ENCODE data around the gene BFSP2.
"Not testable (repeated sequence)": the region's sequence is repeated elsewhere in the genome, so short reads cannot be mapped to it uniquely, and the experiment has no call there.

BFSP2 gene

DNA sequence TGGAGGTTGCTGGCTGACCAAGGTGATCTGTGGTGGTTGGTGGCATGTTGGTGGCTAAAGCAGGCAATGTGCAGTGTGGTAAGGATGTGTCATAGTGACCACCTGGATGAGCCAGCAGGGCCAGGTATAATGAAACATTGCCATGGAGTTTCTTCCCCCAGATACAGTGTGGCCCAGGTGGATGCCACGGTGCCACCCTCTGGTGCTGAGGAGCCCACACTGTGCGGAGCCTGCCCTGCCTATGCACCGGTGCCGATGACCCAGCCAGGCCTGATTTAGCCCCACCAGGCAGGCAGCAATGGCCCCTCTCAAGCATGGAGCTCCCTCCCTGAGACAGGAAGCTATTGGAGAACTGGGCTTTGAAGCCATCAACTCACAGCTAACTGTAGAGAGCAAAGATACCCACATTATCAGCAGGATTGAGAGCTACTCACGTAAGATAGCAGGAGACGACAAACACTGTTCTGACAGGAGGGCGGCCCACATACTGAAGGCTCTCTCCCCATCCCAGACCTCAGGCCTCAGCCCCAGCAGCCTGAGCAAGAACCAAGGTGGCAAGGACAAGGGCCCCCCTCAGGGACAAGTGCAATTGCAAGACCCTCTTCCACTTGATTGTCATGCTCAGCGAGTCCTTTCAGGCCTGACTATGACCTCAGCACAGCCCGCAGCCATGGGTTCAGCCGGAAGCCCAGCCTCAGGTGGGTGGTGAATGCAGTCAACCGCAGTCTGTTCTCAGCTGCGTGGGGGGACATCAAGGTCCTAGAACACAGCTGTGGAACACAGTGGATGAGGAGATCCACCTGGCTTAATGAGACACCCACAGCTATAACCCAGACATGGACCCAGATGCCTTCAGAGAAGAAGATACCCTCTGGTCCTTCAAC, 90.9 kb downstream of the BFSP2 start:
- H3K4me3 ChIP-seq (ENCODE audit: low read depth in 1 of 2, low read length in 1 of 2), result no peak overlapping the region
- no peak overlapping the region for H3K27ac ChIP-seq
- no peaks in the 10 kb centered on the region for H3K27me3 ChIP-seq
- TF ChIP-seq, protein P1, sequence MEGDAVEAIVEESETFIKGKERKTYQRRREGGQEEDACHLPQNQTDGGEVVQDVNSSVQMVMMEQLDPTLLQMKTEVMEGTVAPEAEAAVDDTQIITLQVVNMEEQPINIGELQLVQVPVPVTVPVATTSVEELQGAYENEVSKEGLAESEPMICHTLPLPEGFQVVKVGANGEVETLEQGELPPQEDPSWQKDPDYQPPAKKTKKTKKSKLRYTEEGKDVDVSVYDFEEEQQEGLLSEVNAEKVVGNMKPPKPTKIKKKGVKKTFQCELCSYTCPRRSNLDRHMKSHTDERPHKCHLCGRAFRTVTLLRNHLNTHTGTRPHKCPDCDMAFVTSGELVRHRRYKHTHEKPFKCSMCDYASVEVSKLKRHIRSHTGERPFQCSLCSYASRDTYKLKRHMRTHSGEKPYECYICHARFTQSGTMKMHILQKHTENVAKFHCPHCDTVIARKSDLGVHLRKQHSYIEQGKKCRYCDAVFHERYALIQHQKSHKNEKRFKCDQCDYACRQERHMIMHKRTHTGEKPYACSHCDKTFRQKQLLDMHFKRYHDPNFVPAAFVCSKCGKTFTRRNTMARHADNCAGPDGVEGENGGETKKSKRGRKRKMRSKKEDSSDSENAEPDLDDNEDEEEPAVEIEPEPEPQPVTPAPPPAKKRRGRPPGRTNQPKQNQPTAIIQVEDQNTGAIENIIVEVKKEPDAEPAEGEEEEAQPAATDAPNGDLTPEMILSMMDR (IDR thresholded peaks at IDR 0.05), result no peak
- H3K9me3 ChIP-seq, result no peaks in the 10 kb centered on the region
- H3K4me1 ChIP-seq (ENCODE audit: control insufficient read depth in 1 of 2, insufficient read depth in 1 of 2, low read depth in 1 of 2, low read length in 1 of 2), result no peaks in the 10 kb centered on the region
- no peaks in the 10 kb centered on the region for H3K36me3 ChIP-seq

DNA sequence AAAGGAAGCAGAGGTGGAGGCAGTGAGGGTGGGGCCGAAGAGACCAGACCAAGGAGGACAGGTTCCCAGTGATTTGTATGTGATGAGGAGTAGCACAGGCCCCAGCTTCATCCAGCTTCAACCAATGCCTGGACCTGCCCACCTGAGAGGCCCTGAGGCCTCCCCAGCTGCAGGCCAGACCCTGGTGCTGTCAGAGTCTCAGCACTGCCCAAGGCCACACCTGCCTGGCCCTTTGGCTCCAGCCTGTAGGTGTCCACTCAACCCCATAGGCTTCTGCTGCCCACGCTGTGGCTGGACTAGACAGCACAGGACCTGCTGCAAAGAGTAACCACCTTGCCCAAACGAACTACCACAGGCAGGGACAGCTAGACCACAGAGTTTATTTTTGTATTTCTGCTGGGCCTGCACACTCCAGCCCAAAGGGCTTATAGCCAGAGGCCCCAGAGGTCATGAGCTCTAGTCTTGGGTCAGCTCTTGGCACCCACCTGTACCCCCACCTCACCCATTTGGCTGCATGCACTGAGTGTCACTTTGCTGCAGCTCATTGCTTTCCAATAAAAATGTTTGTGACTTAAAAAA, 91.7 kb downstream of the BFSP2 start:
- Histone ChIP-seq H3K27me3 (no peaks in the 10 kb centered on the region), H3K4me1 (ENCODE audit: control insufficient read depth in 1 of 2, insufficient read depth in 1 of 2, low read depth in 1 of 2, low read length in 1 of 2) (no peaks in the 10 kb centered on the region), H3K9me3 (no peaks in the 10 kb centered on the region), H3K4me3 (ENCODE audit: low read depth in 1 of 2, low read length in 1 of 2) (no peak overlapping the region), H3K27ac (no peak overlapping the region), H3K36me3 (no peaks in the 10 kb centered on the region)
- TF ChIP-seq, protein P1 (IDR thresholded peaks at IDR 0.05), result no peak

DNA sequence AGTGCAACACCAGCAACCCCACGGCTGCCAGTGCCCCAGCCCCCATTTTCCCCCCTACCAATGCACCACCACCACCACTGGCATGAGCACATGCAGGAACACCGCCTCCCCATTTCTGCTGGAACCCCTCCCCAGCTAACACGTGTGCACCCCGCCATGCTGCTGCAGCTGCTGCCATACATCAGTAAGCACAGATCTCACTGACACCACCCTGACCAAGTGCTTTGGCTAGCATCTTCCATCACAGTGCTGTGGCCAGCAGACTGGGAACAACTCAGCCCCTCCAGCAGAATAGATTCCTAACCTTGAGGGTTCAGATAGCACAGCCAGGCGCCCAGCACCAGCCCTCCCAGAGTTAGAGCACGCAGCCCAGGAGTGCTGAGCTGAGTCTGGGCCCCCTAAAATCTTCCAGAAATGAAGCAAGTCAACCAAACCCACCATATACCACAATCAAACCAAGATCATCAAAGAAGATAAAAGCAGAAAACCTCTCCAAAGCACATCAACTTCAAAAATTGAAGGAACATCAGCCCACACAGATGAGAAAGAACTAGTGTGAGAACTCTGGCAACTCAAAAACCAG, 92.4 kb downstream of the BFSP2 start:
- no peaks in the 10 kb centered on the region for H3K4me1 ChIP-seq (ENCODE audit: control insufficient read depth in 1 of 2, insufficient read depth in 1 of 2, low read depth in 1 of 2, low read length in 1 of 2)
- no peaks in the 10 kb centered on the region for H3K9me3 ChIP-seq
- H3K4me3 ChIP-seq (ENCODE audit: low read depth in 1 of 2, low read length in 1 of 2), result no peak overlapping the region
- TF ChIP-seq, protein P1 (IDR thresholded peaks at IDR 0.05), result no peak
- no peak overlapping the region for H3K27ac ChIP-seq
- H3K27me3 ChIP-seq, result no peaks in the 10 kb centered on the region
- H3K36me3 ChIP-seq, result no peaks in the 10 kb centered on the region

DNA sequence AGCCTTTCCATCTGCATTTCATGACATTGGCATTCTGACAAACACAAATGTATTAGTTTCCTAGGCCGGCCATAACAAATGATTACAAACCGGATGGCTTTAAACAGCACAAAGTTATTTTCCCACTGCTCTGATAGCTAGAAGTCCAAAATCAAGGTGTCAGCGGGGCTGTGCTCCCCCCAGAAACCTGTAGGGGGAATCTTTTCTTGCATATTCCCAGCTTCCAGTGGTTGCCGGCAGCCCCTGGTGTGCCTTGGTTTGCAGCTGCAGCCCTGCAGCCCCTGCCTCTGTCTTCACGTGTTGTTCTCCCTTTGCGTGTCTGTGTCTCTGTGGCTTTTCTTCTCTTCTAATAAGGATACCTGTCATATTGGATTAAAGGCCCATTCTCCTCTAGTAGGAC, 94.6 kb downstream of the BFSP2 start:
- TF ChIP-seq, protein P1 (IDR thresholded peaks at IDR 0.05), result no peak
- Histone ChIP-seq H3K27ac (no peak overlapping the region), H3K4me1 (ENCODE audit: control insufficient read depth in 1 of 2, insufficient read depth in 1 of 2, low read depth in 1 of 2, low read length in 1 of 2) (peaks cover 0 to 2% of the 10 kb centered on the region in 2 experiments), H3K9me3 (no peaks in the 10 kb centered on the region), H3K4me3 (ENCODE audit: low read depth in 1 of 2, low read length in 1 of 2) (no peak overlapping the region), H3K36me3 (no peaks in the 10 kb centered on the region), H3K27me3 (no peaks in the 10 kb centered on the region)

DNA sequence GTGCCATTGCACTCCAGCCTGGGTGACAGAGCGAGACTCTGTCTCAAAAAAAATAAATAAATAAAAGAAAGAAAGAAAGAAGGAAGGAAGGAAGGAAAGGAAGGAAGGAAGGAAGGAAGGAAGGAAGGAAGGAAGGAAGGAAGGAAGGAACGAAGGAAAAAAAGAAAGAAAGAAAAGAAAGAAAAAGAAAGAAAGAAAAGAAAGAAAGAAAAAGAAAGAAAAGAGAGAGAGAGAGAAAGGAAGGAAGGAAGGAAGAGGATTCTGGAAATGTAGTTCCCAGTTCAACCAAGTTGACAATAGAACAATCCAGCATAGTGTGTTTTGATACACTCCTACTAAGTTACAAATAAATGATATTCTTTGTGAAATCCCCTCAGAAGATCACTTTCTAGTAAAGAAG, 102.7 kb downstream of the BFSP2 start:
- H3K9me3 ChIP-seq; H3K27me3 ChIP-seq; H3K4me3 ChIP-seq (ENCODE audit: low read depth in 1 of 2, low read length in 1 of 2); H3K27ac ChIP-seq; H3K36me3 ChIP-seq: not testable (repeated sequence)
- H3K4me1 ChIP-seq (ENCODE audit: control insufficient read depth in 1 of 2, insufficient read depth in 1 of 2, low read depth in 1 of 2, low read length in 1 of 2), result peaks cover 12 to 19% of the 10 kb centered on the region in 2 experiments

- TF ChIP-seq, protein P1 (IDR thresholded peaks at IDR 0.05), result no peak
These were observed 103.6 kb downstream of the BFSP2 start for GRCh38 chr3:133503409-133503808.

More at GRCh38 chr3:133503409-133503808, 103.6 kb downstream of the BFSP2 start:
- peaks cover 3% of the 10 kb centered on the region for H3K27me3 ChIP-seq
- H3K27ac ChIP-seq, result no peak overlapping the region
- H3K4me3 ChIP-seq (ENCODE audit: low read depth in 1 of 2, low read length in 1 of 2), result no peak overlapping the region
- H3K36me3 ChIP-seq, result no peaks in the 10 kb centered on the region
- H3K4me1 ChIP-seq (ENCODE audit: control insufficient read depth in 1 of 2, insufficient read depth in 1 of 2, low read depth in 1 of 2, low read length in 1 of 2), result peaks cover 12 to 19% of the 10 kb centered on the region in 2 experiments
- H3K9me3 ChIP-seq, result no peaks in the 10 kb centered on the region

All from neutrophil (primary cell).